Transverse colon (tissue), 4 donors: ENCODE data around the gene LAMB4. TPM values are rescaled to one million over a fixed set of nuclear protein-coding genes. Genes with fewer than 3 reads are reported as not detected.

Experiments
- DNase-seq: peaks from one replicate; pipeline ENCODE4 v3.0.0-alpha.2; 2019
- H3K27ac ChIP-seq, 4 donors: fragments of 200-600 bp; sonication (generic); 2 replicates each; pipeline ENCODE4 v1.5.1; 2016 to 2018; ENCODE audit warnings: inconsistent platforms in 4 of 4
- H3K27me3 ChIP-seq: fragments of 200-600 bp; sonication (generic); 2 replicates; pipeline ENCODE4 v1.5.1; 2017; ENCODE audit warnings: inconsistent platforms
- H3K36me3 ChIP-seq, 4 donors: fragments of 200-600 bp; sonication (generic); 2 replicates each; pipeline ENCODE4 v1.5.1; 2017 to 2019; ENCODE audit warnings: inconsistent platforms in 4 of 4
- H3K4me1 ChIP-seq, 4 donors: fragments of 200-600 bp; sonication (generic); 2 replicates each; pipeline ENCODE4 v1.5.1; 2017 to 2020; ENCODE audit warnings: inconsistent platforms in 4 of 4
- H3K4me3 ChIP-seq, 4 donors: fragments of 200-600 bp; sonication (generic); 1 replicate in 1 of 4; 2 replicates in 3 of 4; pipeline versions ENCODE4 v1.5.1 to v1.6.1; 2017 to 2019; ENCODE audit warnings: inconsistent platforms in 4 of 4
- H3K9me3 ChIP-seq, 2 donors: fragments of 200-600 bp; sonication (generic); 2 replicates each; pipeline ENCODE4 v1.5.1; 2017 to 2019; ENCODE audit warnings: inconsistent platforms in 2 of 2
- EP300 ChIP-seq: sonication (generic); formaldehyde crosslinking; IDR thresholded peaks from one replicate; pipeline ENCODE4 v1.6.1; 2017; ENCODE audit warnings: antibody characterized with exemption, low read depth
- POLR2A ChIP-seq: fragments of 450-650 bp; IDR thresholded peaks from one replicate; pipeline ENCODE4 v1.6.1; 2016; ENCODE audit warnings: antibody characterized with exemption, mild to moderate bottlenecking, moderate library complexity
- POLR2AphosphoS5 ChIP-seq, 3 donors: sonication (generic); formaldehyde crosslinking; IDR thresholded peaks; one replicate each; pipeline ENCODE4 v1.6.1; 2016; ENCODE audit warnings: antibody characterized with exemption in 3 of 3
- WGBS, 2 donors: methylation state at CpG; one replicate each; pipeline ENCODE4 v1.1.5; 2018; ENCODE audit warnings: low coverage in 1 of 2; 5-methylcytosine and 5-hydroxymethylcytosine counted together
- in situ Hi-C, 4 donors: fragments of 200-750 bp; cut with MboI; loops; one replicate each; pipeline versions ENCODE4 v1.15.0 to v1.15.1; 2017; ENCODE audit warnings: low sequenced_read_pairs in 3 of 4, low pct_ligation_motif_present in 1 of 4, low pct_unique_long_range_greater_than_20kb in 1 of 4
- intact Hi-C: fragments of 100-400 bp; cut with DNase I; formaldehyde crosslinking; loops from one replicate; pipeline ENCODE4 v1.15.1; 2023; ENCODE audit warnings: low total_unique reads
- total RNA-seq, 4 donors: library from RNA; depleted of rRNA; stranded (reverse); fragments of >200 nt; gene quantifications; one replicate each; pipeline ENCODE4 v1.1.0, GENCODE V29; 2016
- TF ChIP-seq, protein P1 (sequence below), 5 experiments: fragments of 200-600 bp in 3 of 5; fragments of 450-650 bp in 2 of 5; sonication (generic) in 3 of 5; IDR thresholded peaks; 1 replicate in 2 of 5; 2 replicates in 3 of 5; pipeline ENCODE4 v1.5.1; 2016 to 2017; ENCODE audit warnings: antibody characterized with exemption in 5 of 5, inconsistent platforms in 3 of 5, mild to moderate bottlenecking in 2 of 5, moderate library complexity in 1 of 5

Gene LAMB4
- total RNA-seq, 4 donors from 2014 or later = not detected

GRCh38 chr7:108062250-108063014 lies 67.7 kb downstream of the LAMB4 start:
- DNase-seq = no peak
- 84 to 100% methylated on average over 1 to 5 of the region's 5 CpGs for WGBS, 2 donors
- H3K27ac ChIP-seq = no peak overlapping the region
- no peaks in the 10 kb centered on the region for H3K36me3 ChIP-seq
- TF ChIP-seq EP300 (no peak), POLR2AphosphoS5 (IDR thresholded peaks at IDR 0.05) (no peak)
- TF ChIP-seq, protein P1, sequence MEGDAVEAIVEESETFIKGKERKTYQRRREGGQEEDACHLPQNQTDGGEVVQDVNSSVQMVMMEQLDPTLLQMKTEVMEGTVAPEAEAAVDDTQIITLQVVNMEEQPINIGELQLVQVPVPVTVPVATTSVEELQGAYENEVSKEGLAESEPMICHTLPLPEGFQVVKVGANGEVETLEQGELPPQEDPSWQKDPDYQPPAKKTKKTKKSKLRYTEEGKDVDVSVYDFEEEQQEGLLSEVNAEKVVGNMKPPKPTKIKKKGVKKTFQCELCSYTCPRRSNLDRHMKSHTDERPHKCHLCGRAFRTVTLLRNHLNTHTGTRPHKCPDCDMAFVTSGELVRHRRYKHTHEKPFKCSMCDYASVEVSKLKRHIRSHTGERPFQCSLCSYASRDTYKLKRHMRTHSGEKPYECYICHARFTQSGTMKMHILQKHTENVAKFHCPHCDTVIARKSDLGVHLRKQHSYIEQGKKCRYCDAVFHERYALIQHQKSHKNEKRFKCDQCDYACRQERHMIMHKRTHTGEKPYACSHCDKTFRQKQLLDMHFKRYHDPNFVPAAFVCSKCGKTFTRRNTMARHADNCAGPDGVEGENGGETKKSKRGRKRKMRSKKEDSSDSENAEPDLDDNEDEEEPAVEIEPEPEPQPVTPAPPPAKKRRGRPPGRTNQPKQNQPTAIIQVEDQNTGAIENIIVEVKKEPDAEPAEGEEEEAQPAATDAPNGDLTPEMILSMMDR (IDR thresholded peaks at IDR 0.05) = no peak
- in situ Hi-C loops (no loop called here), intact Hi-C loops (no loop called here)
- H3K27me3 ChIP-seq = no peaks in the 10 kb centered on the region
- H3K4me1 ChIP-seq = no peaks in the 10 kb centered on the region
- no peak overlapping the region for H3K4me3 ChIP-seq
- no peaks in the 10 kb centered on the region for H3K9me3 ChIP-seq

DNA sequence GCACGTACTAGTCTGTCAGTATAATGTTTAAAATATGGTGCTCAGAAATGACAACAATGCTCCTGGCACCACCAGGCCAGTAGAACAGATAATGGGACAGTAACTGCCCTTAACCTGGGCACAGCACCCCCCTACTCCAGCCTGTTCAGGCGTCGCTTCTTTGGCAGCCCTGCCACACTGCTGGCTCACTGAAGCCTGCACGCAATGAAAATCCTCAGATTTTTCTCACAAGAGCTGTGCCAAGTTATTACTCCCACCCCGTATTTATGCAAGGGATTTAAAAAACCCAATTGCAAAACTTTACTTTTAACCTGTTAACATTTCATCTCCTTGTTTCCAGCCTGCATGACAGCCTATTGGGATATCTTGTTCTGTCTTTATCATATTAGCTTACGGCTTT lies 70.6 kb downstream of the LAMB4 start:
- in situ Hi-C loops (no loop called here), intact Hi-C loops (no loop called here)
- no peak for DNase-seq
- Histone ChIP-seq H3K4me1 (no peaks in the 10 kb centered on the region), H3K27me3 (no peaks in the 10 kb centered on the region), H3K27ac (no peak overlapping the region), H3K4me3 (no peak overlapping the region), H3K36me3 (no peaks in the 10 kb centered on the region), H3K9me3 (no peaks in the 10 kb centered on the region)
- no peak for TF ChIP-seq EP300
- TF ChIP-seq, protein P1 (IDR thresholded peaks at IDR 0.05) = no peak
- TF ChIP-seq POLR2A = no peak
- no peak for TF ChIP-seq POLR2AphosphoS5 (IDR thresholded peaks at IDR 0.05)
- 82% methylated on average over 5 to 6 of the region's 6 CpGs for WGBS, 2 donors

GRCh38 chr7:108057951-108058481 lies 72.1 kb downstream of the LAMB4 start:
- no peaks in the 10 kb centered on the region for H3K27me3 ChIP-seq

DNA sequence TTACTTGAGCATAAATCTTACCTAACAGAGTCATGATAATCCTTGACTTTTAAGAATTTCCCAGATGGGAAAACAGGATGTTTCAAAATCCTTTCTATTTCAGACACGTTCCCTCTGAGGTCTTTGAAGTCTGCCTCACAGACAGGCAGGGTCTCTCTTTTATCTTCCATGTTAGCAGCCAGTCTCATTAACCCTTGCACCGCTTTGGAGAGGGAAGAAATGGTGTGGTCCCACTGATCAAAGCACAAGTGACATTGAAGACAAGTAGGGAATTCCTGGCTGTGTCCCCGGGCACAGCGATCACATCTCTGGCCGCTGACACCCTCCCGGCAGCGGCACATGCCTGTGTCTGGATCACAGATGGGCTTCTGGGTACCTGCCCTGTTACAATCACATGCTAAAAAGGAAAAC lies 74.5 kb downstream of the LAMB4 start:
- Histone ChIP-seq H3K4me3 (no peak overlapping the region), H3K4me1 (peaks cover 0 to 4% (median 0%) of the 10 kb centered on the region in 4 donors), H3K36me3 (no peaks in the 10 kb centered on the region), H3K9me3 (no peaks in the 10 kb centered on the region), H3K27ac (no peak overlapping the region), H3K27me3 (no peaks in the 10 kb centered on the region)
- in situ Hi-C loops = no loop called here
- no peak for TF ChIP-seq POLR2AphosphoS5 (IDR thresholded peaks at IDR 0.05)
- no peak for TF ChIP-seq EP300
- no peak for TF ChIP-seq POLR2A
- TF ChIP-seq, protein P1 (IDR thresholded peaks at IDR 0.05) = no peak
- 50 to 92% methylated on average over 1 to 7 of the region's 7 CpGs for WGBS, 2 donors
- no peak for DNase-seq
- intact Hi-C loops = no loop called here

More at GRCh38 chr7:108057951-108058481, 72.1 kb downstream of the LAMB4 start:
- TF ChIP-seq, protein P1 (IDR thresholded peaks at IDR 0.05) = no peak
- TF ChIP-seq EP300 (no peak), POLR2A (no peak), POLR2AphosphoS5 (IDR thresholded peaks at IDR 0.05) (no peak)
- H3K27ac ChIP-seq = peak overlapping the region in 1 of 4 donors; percentile 2
- in situ Hi-C loops (no loop called here), intact Hi-C loops (no loop called here)
- H3K9me3 ChIP-seq = no peaks in the 10 kb centered on the region
- 67 to 74% methylated on average over 4 of the region's 4 CpGs for WGBS, 2 donors
- H3K4me3 ChIP-seq = no peak overlapping the region
- H3K4me1 ChIP-seq = no peaks in the 10 kb centered on the region
- no peaks in the 10 kb centered on the region for H3K36me3 ChIP-seq
- no peak for DNase-seq
